ENCODE results near the gene TMEM131L. TPM values are rescaled to one million over a fixed set of nuclear protein-coding genes. Genes with fewer than 3 reads are reported as not detected.

Gene TMEM131L
- total and polyA plus RNA-seq, 2 donors (not counting 3 experiments of a cell fraction or from before 2014, with no cell fraction given), result 7.7 to 21.2 TPM

DNA sequence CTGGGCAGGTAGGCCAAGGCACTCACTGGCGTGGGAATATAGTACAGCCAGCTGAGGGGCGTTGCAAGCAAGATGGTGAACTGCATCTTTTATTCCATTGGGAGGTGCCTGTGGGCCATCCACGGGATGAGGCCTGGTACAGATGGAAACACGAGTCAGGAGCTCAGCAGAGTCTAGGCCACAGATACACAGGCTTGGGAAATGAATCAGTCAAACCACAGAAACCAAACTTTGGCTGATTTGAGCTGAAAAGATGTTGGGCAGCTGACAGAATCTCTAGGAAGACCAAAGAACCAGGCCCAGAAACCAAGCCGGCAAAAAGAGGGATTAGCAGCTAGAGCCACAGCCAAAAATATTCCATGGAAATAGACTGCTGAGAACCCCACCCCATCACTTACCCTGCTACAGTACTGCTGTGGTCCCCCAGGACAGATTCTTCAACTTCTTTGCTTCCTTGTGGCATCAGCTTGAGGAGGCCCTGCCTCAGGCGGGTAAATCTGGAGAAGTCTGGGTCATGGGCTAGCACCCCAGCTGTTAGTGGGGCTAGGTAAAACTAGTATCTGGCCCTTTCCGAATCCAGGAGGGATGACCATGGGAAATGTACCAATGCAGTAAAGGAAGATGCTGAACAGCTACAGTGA lies 75.4 kb downstream of the TMEM131L start:
- Histone ChIP-seq H3K9me3 (replicated peaks; ENCODE audit: control insufficient read depth, insufficient read depth, low read length) (no peaks in the 10 kb centered on the region), H4K20me1 (replicated peaks; ENCODE audit: control insufficient read depth, extremely low read depth, insufficient read depth, low read length) (no peaks in the 10 kb centered on the region), H3K4me3 (replicated peaks in 1 of 3; ENCODE audit: insufficient read depth in 1 of 3, low read depth in 1 of 3, low read length in 3 of 3) (no peak overlapping the region), H3K4me2 (ENCODE audit: insufficient read depth, low read length) (no peak overlapping the region), H2AFZ (ENCODE audit: low read depth, low read length) (no peak overlapping the region), H3K9me1 (replicated peaks; ENCODE audit: control insufficient read depth, extremely low read depth, insufficient read depth, low read length) (no peaks in the 10 kb centered on the region), H3K9ac (replicated peaks; ENCODE audit: extremely low read depth, insufficient read depth, low read length) (no peak overlapping the region), H3K27ac (ENCODE audit: insufficient read depth, low read depth, low read length) (no peak overlapping the region), H3K79me2 (ENCODE audit: control insufficient read depth, insufficient read depth, low read length) (no peaks in the 10 kb centered on the region), H3K4me1 (ENCODE audit: control insufficient read depth, extremely low read depth, insufficient read depth, low read length) (no peaks in the 10 kb centered on the region), H3K36me3 (ENCODE audit: control insufficient read depth in 2 of 2, extremely low read depth in 1 of 2, insufficient read depth in 2 of 2, low read length in 2 of 2) (no peaks in the 10 kb centered on the region), H3K27me3 (ENCODE audit: control insufficient read depth in 2 of 2, insufficient read depth in 2 of 2, low read length in 2 of 2) (no peaks in the 10 kb centered on the region)
- no peak for FAIRE-seq
- dilution Hi-C loops (cut with MboI; ENCODE audit: extremely low pct_ligation_motif_present, low sequenced_read_pairs) (no loop called here), intact Hi-C loops (cut with micrococcal nuclease) (no loop called here)
- ChIA-PET CTCF (interaction anchor here (1.1 to 2.6 kb wide), 3 partner anchors 10 to 33 kb away, joined by 5 to 9 read pairs (median 8); no protein-coding TSS in a partner anchor), POLR2A (no interaction called here)
- no peak for DNase-seq (ENCODE audit: low read depth, low spot score)
- TF ChIP-seq MYC (IDR thresholded peaks at IDR 0.05; ENCODE audit: low read depth, low read length), result no peak
- TF ChIP-seq EZH2 (IDR thresholded peaks at IDR 0.05; ENCODE audit: borderline replicate concordance, low read depth, low read length, severe bottlenecking), result no peak
- TF ChIP-seq POLR2A (IDR thresholded peaks at IDR 0.05; ENCODE audit: low read depth, low read length), result no peak
- TF ChIP-seq JUN (IDR thresholded peaks at IDR 0.05; ENCODE audit: borderline replicate concordance, insufficient read depth, insufficient read length, low read depth), result no peak
- TF ChIP-seq, protein P1, sequence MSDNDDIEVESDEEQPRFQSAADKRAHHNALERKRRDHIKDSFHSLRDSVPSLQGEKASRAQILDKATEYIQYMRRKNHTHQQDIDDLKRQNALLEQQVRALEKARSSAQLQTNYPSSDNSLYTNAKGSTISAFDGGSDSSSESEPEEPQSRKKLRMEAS (IDR thresholded peaks at IDR 0.05; ENCODE audit: insufficient read depth, insufficient read length), result no peak
- no peak for TF ChIP-seq POLR2AphosphoS5 (IDR thresholded peaks at IDR 0.05; ENCODE audit: insufficient read depth, low read depth, low read length)
- TF ChIP-seq FOS (IDR thresholded peaks at IDR 0.05; ENCODE audit: borderline replicate concordance, insufficient read depth, low read length), result peak; percentile 52
- no TSS peak for BruUV-seq (replicated peaks)

DNA sequence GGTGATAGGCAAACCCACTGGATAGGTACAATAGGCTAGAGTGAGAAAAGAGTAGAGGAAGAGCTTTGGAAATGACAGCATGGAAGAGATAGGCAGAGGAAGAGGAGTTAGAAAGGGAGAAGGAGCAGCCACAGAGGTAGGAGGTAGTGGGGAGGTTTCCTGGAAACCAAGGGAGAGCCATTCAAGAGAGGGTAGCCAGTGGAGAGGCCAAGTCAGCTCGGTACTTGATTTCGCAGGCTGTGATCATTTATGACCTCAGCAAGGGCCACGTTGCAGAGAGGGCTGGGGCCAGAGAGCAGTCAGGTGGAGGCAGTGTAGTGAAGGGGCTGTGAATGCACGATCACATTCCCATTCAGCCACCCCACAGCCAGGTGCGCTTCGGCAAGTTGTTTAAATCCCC lies 76.0 kb downstream of the TMEM131L start:
- Histone ChIP-seq H3K79me2 (ENCODE audit: control insufficient read depth, insufficient read depth, low read length) (no peaks in the 10 kb centered on the region), H3K9ac (replicated peaks; ENCODE audit: extremely low read depth, insufficient read depth, low read length) (no peak overlapping the region), H3K27ac (ENCODE audit: insufficient read depth, low read depth, low read length) (no peak overlapping the region), H2AFZ (ENCODE audit: low read depth, low read length) (no peak overlapping the region), H3K36me3 (ENCODE audit: control insufficient read depth in 2 of 2, extremely low read depth in 1 of 2, insufficient read depth in 2 of 2, low read length in 2 of 2) (no peaks in the 10 kb centered on the region), H3K4me2 (ENCODE audit: insufficient read depth, low read length) (no peak overlapping the region), H3K4me3 (replicated peaks in 1 of 3; ENCODE audit: insufficient read depth in 1 of 3, low read depth in 1 of 3, low read length in 3 of 3) (no peak overlapping the region), H3K27me3 (ENCODE audit: control insufficient read depth in 2 of 2, insufficient read depth in 2 of 2, low read length in 2 of 2) (no peaks in the 10 kb centered on the region), H3K9me1 (replicated peaks; ENCODE audit: control insufficient read depth, extremely low read depth, insufficient read depth, low read length) (no peaks in the 10 kb centered on the region), H3K4me1 (ENCODE audit: control insufficient read depth, extremely low read depth, insufficient read depth, low read length) (no peaks in the 10 kb centered on the region), H3K9me3 (replicated peaks; ENCODE audit: control insufficient read depth, insufficient read depth, low read length) (no peaks in the 10 kb centered on the region), H4K20me1 (replicated peaks; ENCODE audit: control insufficient read depth, extremely low read depth, insufficient read depth, low read length) (no peaks in the 10 kb centered on the region)
- dilution Hi-C loops (cut with MboI; ENCODE audit: extremely low pct_ligation_motif_present, low sequenced_read_pairs) (no loop called here), intact Hi-C loops (cut with micrococcal nuclease) (no loop called here)
- FAIRE-seq (no peak), DNase-seq (ENCODE audit: low read depth, low spot score) (no peak)
- TF ChIP-seq JUN (IDR thresholded peaks at IDR 0.05; ENCODE audit: borderline replicate concordance, insufficient read depth, insufficient read length, low read depth) (no peak), POLR2A (IDR thresholded peaks at IDR 0.05; ENCODE audit: low read depth, low read length) (no peak), POLR2AphosphoS5 (IDR thresholded peaks at IDR 0.05; ENCODE audit: insufficient read depth, low read depth, low read length) (no peak), GATA2 (IDR thresholded peaks at IDR 0.05; ENCODE audit: insufficient read depth, insufficient read length, low read depth, low read length) (no peak), EZH2 (IDR thresholded peaks at IDR 0.05; ENCODE audit: borderline replicate concordance, low read depth, low read length, severe bottlenecking) (no peak)
- ChIA-PET CTCF (interaction anchor here (2.0 to 2.6 kb wide), 2 partner anchors 11 to 32 kb away, joined by 8 to 9 read pairs; no protein-coding TSS in a partner anchor), POLR2A (no interaction called here)
- BruUV-seq (replicated peaks), result no TSS peak

All from endothelial cell of umbilical vein (primary cell).